GM12878 (cell line): ENCODE data around the gene SPNS1. TPM values are rescaled to one million over a fixed set of nuclear protein-coding genes. Genes with fewer than 3 reads are reported as not detected.

Source experiments
- ATAC-seq: fragments of 200-7000 bp; cut with Tn5 transposase; 3 replicates; pipeline ENCODE4 v1.9.1; 2020; ENCODE audit warnings: mild to moderate bottlenecking, moderate library complexity
- BruUV-seq: library from RNA; stranded (reverse); fragments of 400-500 nt; replicated peaks from 2 replicates; lab custom pipeline; 2021; lab: Mats Ljungman, UMichigan
- CTCF ChIA-PET: fragments of 300-600 bp; sonication (Branson Sonifier 250); formaldehyde crosslinking; extraction: SDS; loops from one replicate; lab custom pipeline; 2021; ENCODE audit warnings: inconsistent platforms; lab: Yijun Ruan, JAX
- POLR2A ChIA-PET: fragments of 350-600 bp; formaldehyde crosslinking; extraction: SDS; loops from one replicate; lab custom pipeline; 2021; ENCODE audit warnings: inconsistent platforms; lab: Charles Lee
- RAD21 ChIA-PET: fragments of 300-600 bp; sonication (Branson Sonifier 250); formaldehyde crosslinking; loops from one replicate; lab custom pipeline; 2023; ENCODE audit warnings: antibody characterized with exemption; ENCODE audit not compliant: unreplicated experiment; lab: Charles Lee
- SMC1A ChIA-PET: fragments of 300-600 bp; sonication (Branson Sonifier 250); formaldehyde crosslinking; loops from one replicate; lab custom pipeline; 2023; ENCODE audit not compliant: unreplicated experiment, uncharacterized antibody; lab: Charles Lee
- DNase-seq: peaks from one replicate; pipeline ENCODE4 v3.0.0-alpha.2; 2011; ENCODE audit warnings: low read depth, low spot score
- FAIRE-seq: peaks from 3 replicates; lab custom pipeline; 2011; peaks lifted over from hg19 to GRCh38; lab: Jason Lieb, UNC
- H2AFZ ChIP-seq: 2 replicates; pipeline ENCODE4 v1.6.0; 2011; ENCODE audit warnings: low read depth, low read length, control low read depth; ENCODE audit not compliant: control insufficient read depth
- H3K27ac ChIP-seq: 2 replicates; pipeline ENCODE4 v1.5.1; 2011; ENCODE audit warnings: control low read depth; ENCODE audit not compliant: control insufficient read depth, insufficient read depth
- H3K27me3 ChIP-seq, 2 experiments: replicated peaks in 1 of 2; 2 replicates each; pipeline versions ENCODE4 v1.6.0 to v1.6.1; 2011; ENCODE audit warnings: low read length in 1 of 2; ENCODE audit not compliant: control insufficient read depth in 2 of 2, insufficient read depth in 2 of 2
- H3K36me3 ChIP-seq, 2 experiments: 2 replicates each; pipeline ENCODE4 v1.5.1; 2011; ENCODE audit warnings: low read length in 1 of 2; ENCODE audit not compliant: control insufficient read depth in 2 of 2, insufficient read depth in 2 of 2
- H3K4me1 ChIP-seq: 2 replicates; pipeline ENCODE4 v1.6.1; 2011; ENCODE audit warnings: mild to moderate bottlenecking, low read length, moderate library complexity, mixed read lengths; ENCODE audit not compliant: control insufficient read depth, insufficient read depth
- H3K4me2 ChIP-seq: 2 replicates; pipeline ENCODE4 v1.6.0; 2011; ENCODE audit warnings: control low read depth; ENCODE audit not compliant: control insufficient read depth, insufficient read depth
- H3K4me3 ChIP-seq: fragments of 200-600 bp; sonication (generic); 2 replicates; pipeline ENCODE4 v1.5.1; 2016
- H3K79me2 ChIP-seq: 2 replicates; pipeline ENCODE4 v1.6.0; 2011; ENCODE audit warnings: low read length; ENCODE audit not compliant: control insufficient read depth, insufficient read depth
- H3K9ac ChIP-seq: 2 replicates; pipeline ENCODE4 v1.8.0; 2011; ENCODE audit warnings: low read length, control low read depth, mixed read lengths; ENCODE audit not compliant: control insufficient read depth, insufficient read depth
- H3K9me3 ChIP-seq: replicated peaks from 3 replicates; pipeline ENCODE4 v1.5.1; 2011; ENCODE audit warnings: mild to moderate bottlenecking, low read length; ENCODE audit not compliant: control insufficient read depth, insufficient read depth
- H4K20me1 ChIP-seq: 2 replicates; pipeline ENCODE4 v1.6.0; 2011; ENCODE audit not compliant: control insufficient read depth, insufficient read depth
- DPF2 ChIP-seq: fragments of 450-650 bp; IDR thresholded peaks from 2 replicates; pipeline ENCODE4 v1.6.1; 2017; ENCODE audit warnings: mild to moderate bottlenecking
- EZH2 ChIP-seq: IDR thresholded peaks from 2 replicates; pipeline ENCODE4 v1.6.1; 2012; ENCODE audit warnings: low read depth, mild to moderate bottlenecking, control low read depth, inconsistent platforms, low read length, borderline replicate concordance; ENCODE audit not compliant: control insufficient read depth
- FOS ChIP-seq: IDR thresholded peaks from 3 replicates; pipeline ENCODE4 v1.6.1; 2011; ENCODE audit warnings: borderline replicate concordance; ENCODE audit not compliant: insufficient read length; ENCODE audit errors: extremely low read depth
- GATAD2B ChIP-seq: fragments of 450-650 bp; conservative IDR thresholded peaks from 2 replicates; pipeline ENCODE4 v1.6.1; 2017; ENCODE audit warnings: low read depth, mild to moderate bottlenecking, moderate library complexity
- IKZF1 ChIP-seq: fragments of 450-650 bp; conservative IDR thresholded peaks from 2 replicates; pipeline ENCODE4 v1.6.1; 2017; ENCODE audit warnings: antibody characterized with exemption, mild to moderate bottlenecking
- IKZF2 ChIP-seq, 2 experiments: fragments of 450-650 bp; IDR thresholded peaks; 2 replicates each; pipeline ENCODE4 v1.6.1; 2017; ENCODE audit warnings: mild to moderate bottlenecking in 2 of 2, moderate library complexity in 2 of 2
- JUND ChIP-seq: IDR thresholded peaks from 2 replicates; pipeline ENCODE4 v1.6.1; 2012; ENCODE audit warnings: low read depth, mild to moderate bottlenecking, low read length, improper control_type of control experiment, moderate library complexity
- SIN3A ChIP-seq: IDR thresholded peaks from 2 replicates; pipeline ENCODE4 v1.6.1; 2012; ENCODE audit warnings: low read depth, low read length, improper control_type of control experiment
- STAT1 ChIP-seq: fragments of 450-650 bp; conservative IDR thresholded peaks from 2 replicates; pipeline ENCODE4 v1.6.1; 2014; ENCODE audit warnings: antibody characterized with exemption, mild to moderate bottlenecking
- TBL1XR1 ChIP-seq: IDR thresholded peaks from 2 replicates; pipeline ENCODE4 v1.6.1; 2012; ENCODE audit warnings: low read depth, low read length, improper control_type of control experiment
- WGBS: methylation state at CpG from one replicate; pipeline ENCODE4 v1.1.6; 2016; ENCODE audit warnings: low lambda C conversion rate; ENCODE audit not compliant: insufficient replicate concordance, insufficient coverage; ENCODE audit errors: missing lambda C conversion rate; 5-methylcytosine and 5-hydroxymethylcytosine counted together
- in situ Hi-C: fragments of 300-500 bp; cut with MboI; formaldehyde crosslinking; loops from 9 replicates; pipeline ENCODE4 v1.14.3; 2018; ENCODE audit warnings: mixed read lengths
- intact Hi-C: fragments of 100-400 bp; cut with micrococcal nuclease; formaldehyde crosslinking; loops from one replicate; pipeline ENCODE4 v1.14.2; 2022; ENCODE audit not compliant: unreplicated experiment
- polyA plus RNA-seq, 11 experiments: library from polyadenylated mRNA; depleted of rRNA in 4 of 11; unstranded in 6 of 11; stranded (reverse) in 5 of 11; fragments of >200 nt; fragmentation: Nextera tagmentation in 4 of 11; fragmentation: Illumina TruSeq in 1 of 11; extraction: Ambion mirVana in 4 of 11; extraction: Trizol in 1 of 11; gene quantifications; 1 replicate in 1 of 11; 2 replicates in 10 of 11; pipeline versions ENCODE4 v1.2.1 to v1.2.3, GENCODE V29; 2011 to 2016; ENCODE audit warnings: inconsistent platforms in 2 of 11, missing spikeins in 2 of 11, low read depth in 1 of 11
- total RNA-seq, 4 experiments: library from RNA; depleted of rRNA in 3 of 4; stranded (reverse); fragments of >200 nt in 3 of 4; fragmentation: Illumina TruSeq in 1 of 4; extraction: Trizol in 1 of 4; gene quantifications; 2 replicates each; pipeline versions ENCODE4 v1.2.1 to v1.2.3, GENCODE V29; 2013 to 2021

SPNS1 gene
- total and polyA plus RNA-seq, 10 of the 15 experiments (the other 5 are each of a cell fraction or from before 2014, with no cell fraction given): 0.16 to 37.6 (median 12.0) TPM

DNA sequence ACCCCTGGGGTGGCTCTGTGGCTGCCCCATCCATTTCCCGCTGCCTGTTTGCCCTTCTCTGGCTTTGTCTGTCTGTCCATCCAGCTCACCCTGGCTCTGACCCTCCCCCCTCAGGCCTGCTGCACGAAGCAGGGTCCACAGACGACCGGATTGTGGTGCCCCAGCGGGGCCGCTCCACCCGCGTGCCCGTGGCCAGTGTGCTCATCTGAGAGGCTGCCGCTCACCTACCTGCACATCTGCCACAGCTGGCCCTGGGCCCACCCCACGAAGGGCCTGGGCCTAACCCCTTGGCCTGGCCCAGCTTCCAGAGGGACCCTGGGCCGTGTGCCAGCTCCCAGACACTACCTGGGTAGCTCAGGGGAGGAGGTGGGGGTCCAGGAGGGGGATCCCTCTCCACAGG, 9.5 kb downstream of the SPNS1 start:
- no peak overlapping the region for H3K4me3 ChIP-seq
- no peaks in the 10 kb centered on the region for H3K27me3 ChIP-seq
- ATAC-seq (no peak), DNase-seq (no peak), FAIRE-seq (no peak)
- ChIA-PET RAD21 (no interaction called here), POLR2A (interaction anchor here (0.5 to 1.1 kb wide), 2 partner anchors 10 to 56 kb away, joined by 6 to 8 read pairs; no protein-coding TSS in a partner anchor), SMC1A (interaction anchor here (0.8 to 1.4 kb wide), 3 partner anchors 9 to 35 kb away, joined by 3 read pairs; partner anchors contain the start of gene SPNS1), CTCF (interaction anchor here (1.0 to 2.0 kb wide), 2 partner anchors 10 to 22 kb away, joined by 3 to 5 read pairs; no protein-coding TSS in a partner anchor)
- TF ChIP-seq SIN3A (no peak), EZH2 (no peak)
- H3K27ac ChIP-seq: no peak overlapping the region; the same call in 1 of the 2 replicates
- peak overlapping the region; percentile 74; the same call in 1 of the 2 replicates for H3K4me2 ChIP-seq
- no peak overlapping the region for H2AFZ ChIP-seq
- H3K79me2 ChIP-seq: no peaks in the 10 kb centered on the region
- no peaks in the 10 kb centered on the region for H4K20me1 ChIP-seq
- peaks cover 0 to 10% of the 10 kb centered on the region in 2 experiments; a peak in 3 of 4 replicates for H3K36me3 ChIP-seq
- peaks cover 12% of the 10 kb centered on the region for H3K4me1 ChIP-seq
- 72% methylated on average over 12 of the region's 12 CpGs for WGBS
- in situ Hi-C loops: no loop called here
- no TSS peak for BruUV-seq
- H3K9me3 ChIP-seq: no peaks in the 10 kb centered on the region; the same call in 2 of the 3 replicates
- intact Hi-C loops: no loop called here
- peak overlapping the region; percentile 39; the same call in 1 of the 2 replicates for H3K9ac ChIP-seq

DNA sequence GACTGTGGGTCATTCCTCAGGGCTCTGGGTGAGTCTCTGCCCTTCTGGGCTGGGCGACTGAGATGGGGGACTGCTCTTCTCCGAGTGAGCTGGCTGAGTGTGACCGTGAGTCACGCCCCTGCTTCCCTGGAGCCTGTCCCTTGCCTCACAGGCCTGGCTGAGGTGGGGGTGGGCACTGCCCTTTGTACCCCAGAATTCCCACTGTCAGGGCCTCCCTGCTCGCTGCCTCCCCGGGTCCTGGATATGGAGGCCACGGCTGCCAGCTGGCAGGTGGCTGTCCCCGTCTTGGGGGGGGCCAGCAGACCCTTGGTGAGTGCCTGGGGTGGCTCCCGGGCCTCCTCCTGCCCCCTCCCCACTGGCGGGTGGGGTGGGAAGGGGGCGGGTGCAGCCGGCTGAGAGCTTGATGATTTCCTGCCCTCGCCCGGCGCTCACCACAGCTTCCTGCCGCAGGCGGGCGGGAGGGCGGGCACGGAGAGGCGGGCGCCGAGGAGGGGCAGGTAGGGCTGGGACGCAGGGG, 10.1 kb downstream of the SPNS1 start, which contains the start of gene LAT:
Gene LAT (plus strand): TSS at position 434 of the 517 bp plus-strand sequence. CDS start 366 bp downstream, outside the sequence.
- H3K4me1 ChIP-seq: peaks cover 12% of the 10 kb centered on the region
- RAD21 ChIA-PET: interaction anchor here (0.5 to 1.8 kb wide), 5 partner anchors 11 to 940 kb away, joined by 3 to 10 read pairs (median 4); partner anchors contain the start of gene SPNS1
- peak within 1 kb of the TSS; percentile 76 for H3K27ac ChIP-seq
- TF ChIP-seq IKZF2 (IDR thresholded peaks at IDR 0.05) (peak; percentile 24 to 26; a peak in 1 of 4 replicates), DPF2 (peak; percentile 61; the same call in 1 of the 2 replicates), IKZF1 (peak; percentile 76), TBL1XR1 (no peak), FOS (no peak), JUND (no peak), GATAD2B (peak; percentile 53), STAT1 (no peak)
- TF ChIP-seq, all 136 proteins: peak for 4
- DNase-seq: no peak
- FAIRE-seq: no peak
- H3K9ac ChIP-seq: peak within 1 kb of the TSS; percentile 39; the same call in 1 of the 2 replicates
- BruUV-seq: no TSS peak
- in situ Hi-C loops: no loop called here
- H3K4me3 ChIP-seq: no peak within 1 kb of the TSS
- no peaks in the 10 kb centered on the region; the same call in 2 of the 3 replicates for H3K9me3 ChIP-seq
- ChIA-PET POLR2A (interaction anchor here (0.7 to 1.1 kb wide), 2 partner anchors 11 to 36 kb away, joined by 3 to 8 read pairs; no protein-coding TSS in a partner anchor), CTCF (interaction anchor here (1.0 kb wide), 1 partner anchor 21 kb away, joined by 3 read pairs; no protein-coding TSS in a partner anchor), SMC1A (interaction anchor here (0.6 to 1.4 kb wide), 3 partner anchors 31 to 36 kb away, joined by 3 read pairs; no protein-coding TSS in a partner anchor)
- peak; percentile 89 for ATAC-seq
- H3K36me3 ChIP-seq: peaks cover 0 to 10% of the 10 kb centered on the region in 2 experiments; a peak in 3 of 4 replicates
- no peaks in the 10 kb centered on the region for H4K20me1 ChIP-seq
- H2AFZ ChIP-seq: peak within 1 kb of the TSS; percentile 68
- intact Hi-C loops: no loop called here
- no peaks in the 10 kb centered on the region for H3K79me2 ChIP-seq
- WGBS: 27% methylated on average over 14 of the region's 24 CpGs
- peak within 1 kb of the TSS; percentile 74 for H3K4me2 ChIP-seq
- no peaks in the 10 kb centered on the region for H3K27me3 ChIP-seq
